ENCODE measurements around the gene CDK13.

CDK13 gene

DNA sequence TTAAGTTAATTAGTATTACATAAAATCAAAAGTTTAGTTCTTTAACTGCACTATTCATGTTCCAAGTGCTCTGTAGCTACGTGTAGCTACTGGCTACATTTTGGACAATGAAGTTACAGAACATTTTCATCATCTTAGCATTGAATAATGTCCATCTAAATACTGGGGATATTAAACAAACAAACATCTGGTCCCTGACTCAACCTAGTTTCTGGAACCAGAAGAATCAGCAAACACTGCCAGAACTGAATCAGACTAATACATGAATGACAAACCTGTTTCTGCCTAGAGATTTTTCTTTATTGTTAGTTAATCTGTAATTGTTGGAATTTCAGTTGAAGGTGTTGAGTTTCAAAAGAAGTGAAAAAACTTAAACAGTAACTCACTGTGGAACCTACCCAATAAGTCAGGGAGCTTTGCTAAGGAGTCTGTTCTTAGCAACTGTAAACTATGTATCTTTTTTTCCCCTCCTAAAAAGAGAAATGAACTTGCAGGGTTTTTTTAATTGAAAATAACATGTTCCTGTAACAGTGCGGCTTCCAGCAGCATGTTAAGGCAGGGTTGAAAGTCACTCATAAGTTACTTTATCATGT is 58.3 kb downstream of the CDK13 start:
- peak; percentile 60 for DNase-seq (ENCODE audit: low read depth)

GRCh38 chr7:40009301-40009700 is 59.2 kb downstream of the CDK13 start:
- no peak for DNase-seq (ENCODE audit: low read depth)

- no peak for DNase-seq (ENCODE audit: low read depth)
Measured at GRCh38 chr7:40014376-40014775, 64.3 kb downstream of the CDK13 start.

DNA sequence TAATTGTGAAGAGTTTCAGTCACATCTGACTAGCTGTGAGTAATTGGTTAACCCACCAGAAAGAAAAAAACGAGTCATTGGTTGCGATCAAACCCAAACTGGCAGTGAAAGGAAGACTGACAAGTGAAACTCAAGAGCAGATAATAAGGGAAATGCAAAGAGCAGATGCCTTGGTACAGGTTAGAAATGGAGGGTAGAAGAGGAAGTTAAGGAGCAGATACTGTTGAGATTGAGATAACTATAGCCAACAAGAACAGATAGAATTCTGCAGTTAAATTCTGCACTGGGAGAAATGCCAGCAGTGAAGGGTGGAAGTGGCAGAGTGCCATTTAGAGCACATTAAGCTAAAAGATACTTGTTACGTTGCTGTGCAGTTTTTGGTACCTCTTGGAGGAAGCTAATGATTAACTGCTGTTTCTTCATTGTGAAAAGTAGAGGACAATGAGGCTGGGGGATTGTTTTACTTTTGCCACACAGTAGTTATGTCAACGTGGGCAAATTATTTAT is 65.8 kb downstream of the CDK13 start:
- peak; percentile 39 for DNase-seq (ENCODE audit: low read depth)

DNA sequence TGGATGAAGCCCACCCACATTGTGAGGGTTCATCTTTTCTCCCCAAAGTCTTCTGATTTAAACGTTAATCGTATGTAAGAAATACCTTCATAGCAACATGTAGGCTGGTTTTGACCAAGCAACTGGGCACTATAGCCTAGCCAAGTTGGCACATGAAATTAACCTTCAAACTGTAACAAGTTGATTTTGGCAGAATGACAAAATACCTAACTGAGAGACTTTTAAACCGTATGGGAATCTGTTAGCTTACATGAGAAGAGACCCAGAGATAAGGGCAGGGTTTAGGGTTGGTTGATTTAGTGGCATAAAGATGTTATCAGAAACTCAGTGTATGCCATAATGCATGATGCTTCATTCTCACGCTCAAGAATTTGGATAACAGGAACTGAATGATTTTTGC is 69.5 kb downstream of the CDK13 start:
- DNase-seq (ENCODE audit: low read depth) = no peak

DNA sequence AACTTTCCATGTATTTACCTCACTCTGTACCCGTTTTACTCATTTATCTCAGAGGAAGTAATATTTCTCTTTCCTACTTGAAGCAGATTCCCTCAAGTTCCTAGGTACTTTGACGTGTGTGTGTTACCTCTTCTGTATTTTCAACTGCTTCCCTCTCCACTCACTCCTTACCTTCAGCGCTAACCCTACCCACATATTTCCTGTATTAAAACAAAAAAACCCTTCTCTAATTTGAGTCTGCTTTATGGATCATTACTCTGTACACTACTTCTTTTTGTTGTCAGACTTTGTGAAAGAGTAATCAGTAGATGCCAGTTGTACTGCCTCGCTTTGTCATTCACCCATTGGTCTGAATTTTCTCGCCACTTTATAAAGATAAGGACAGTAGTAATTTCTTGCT is 74.0 kb downstream of the CDK13 start:
- DNase-seq (ENCODE audit: low read depth) = no peak

DNA sequence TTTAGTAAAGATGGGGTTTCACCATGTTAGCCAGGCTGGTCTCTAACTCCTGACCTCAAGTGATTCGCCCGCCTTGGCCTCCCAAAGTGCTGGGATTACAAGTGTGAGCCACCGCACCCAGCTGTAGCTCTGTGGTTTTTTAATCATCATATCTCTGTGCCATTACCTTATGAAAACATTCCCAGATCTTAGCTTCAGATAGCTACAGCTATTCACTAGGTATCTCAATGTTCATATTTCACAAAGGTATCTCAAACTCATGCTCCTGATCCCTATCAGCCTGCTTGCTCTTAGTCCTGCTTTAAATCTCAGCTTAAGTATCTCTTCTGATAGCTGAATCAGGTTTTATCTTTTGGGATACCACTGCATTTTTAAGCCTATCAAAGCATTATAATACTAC is 74.8 kb downstream of the CDK13 start:
- DNase-seq (ENCODE audit: low read depth) = no peak

- DNase-seq (ENCODE audit: low read depth) = no peak
Measured at GRCh38 chr7:40027545-40027944, 77.5 kb downstream of the CDK13 start.

- no peak for DNase-seq (ENCODE audit: low read depth)
Measured at GRCh38 chr7:40033826-40034225, 83.8 kb downstream of the CDK13 start.

DNA sequence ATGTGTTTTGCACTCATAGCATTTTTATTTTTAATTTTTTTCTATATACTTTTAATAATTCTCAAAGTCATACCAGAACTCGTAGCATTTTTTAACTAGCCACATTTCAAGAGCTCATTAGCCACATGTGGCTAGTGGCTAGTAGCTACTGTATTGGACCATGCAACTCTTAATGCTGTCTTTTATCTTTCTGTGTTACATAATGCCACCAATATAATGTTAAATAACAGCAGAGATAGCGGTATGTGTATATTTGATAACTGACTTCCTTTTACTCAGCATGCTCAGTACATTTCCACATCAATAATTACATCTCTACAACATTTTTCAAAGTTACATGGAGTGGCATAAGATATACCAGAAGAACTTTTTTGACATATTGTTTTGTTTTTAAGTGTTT is 91.4 kb downstream of the CDK13 start:
- no peak for DNase-seq (ENCODE audit: low read depth)

DNA sequence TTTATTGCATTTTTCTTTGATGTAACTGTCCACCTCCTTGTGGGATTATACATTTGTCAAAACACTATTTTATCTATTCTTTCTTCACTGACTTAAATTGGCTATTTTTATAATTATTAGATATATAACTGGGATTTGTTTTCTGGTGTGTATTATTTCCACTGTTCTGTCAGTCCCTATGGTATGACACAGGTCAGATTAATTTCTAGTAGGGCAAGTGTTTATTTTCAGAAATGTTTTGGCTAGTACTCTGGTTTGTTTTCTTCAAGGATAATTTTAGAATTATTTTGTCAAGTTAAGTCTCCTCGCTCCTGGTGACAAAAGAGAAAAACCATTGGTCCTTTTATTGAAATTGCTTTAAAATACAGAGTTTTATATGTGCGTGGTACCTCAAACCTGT is 93.1 kb downstream of the CDK13 start:
- no peak for DNase-seq (ENCODE audit: low read depth)

- peak; percentile 20 for DNase-seq (ENCODE audit: low read depth)
Measured at GRCh38 chr7:40047661-40048060, 97.6 kb downstream of the CDK13 start.

DNA sequence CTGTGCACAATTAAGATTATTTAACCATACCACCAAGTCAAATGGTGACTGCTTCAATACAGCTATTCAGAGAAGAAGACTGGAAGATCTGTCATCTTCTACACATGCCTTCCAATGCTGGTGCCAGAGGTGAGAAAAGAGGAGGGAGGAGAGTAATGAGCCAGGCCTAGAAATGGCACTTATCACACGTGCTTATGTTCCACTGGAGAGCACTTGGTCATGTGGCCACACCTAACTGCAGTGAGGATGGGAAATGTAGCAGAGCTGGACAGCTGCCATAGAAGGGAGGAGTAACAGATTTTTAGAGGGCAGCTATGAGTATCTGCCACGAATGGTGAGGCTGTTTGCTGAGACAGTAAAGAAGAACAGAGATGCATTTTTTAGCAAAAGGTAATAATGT is 107.2 kb downstream of the CDK13 start:
- peak; percentile 12 for DNase-seq (ENCODE audit: low read depth)

DNA sequence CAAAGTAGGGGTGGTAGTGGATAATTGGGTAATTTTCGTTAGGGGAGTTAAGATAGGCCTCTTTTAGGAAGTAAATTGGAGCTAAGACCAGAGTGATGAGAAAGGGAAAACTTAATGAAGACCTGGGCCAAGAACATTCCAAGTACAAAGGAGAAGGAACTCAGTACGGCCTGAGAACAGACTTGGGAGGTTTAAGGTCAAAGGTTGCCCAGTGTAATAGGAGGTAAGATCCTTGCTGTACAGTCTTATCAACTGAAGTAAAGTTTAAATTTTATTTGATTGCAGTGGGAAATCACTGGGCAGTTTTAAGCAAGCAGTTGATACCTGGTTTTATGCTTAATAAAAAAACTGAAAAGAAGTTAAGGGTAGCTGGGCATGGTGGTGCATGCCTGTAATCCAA is 108.0 kb downstream of the CDK13 start:
- no peak for DNase-seq (ENCODE audit: low read depth)

DNA sequence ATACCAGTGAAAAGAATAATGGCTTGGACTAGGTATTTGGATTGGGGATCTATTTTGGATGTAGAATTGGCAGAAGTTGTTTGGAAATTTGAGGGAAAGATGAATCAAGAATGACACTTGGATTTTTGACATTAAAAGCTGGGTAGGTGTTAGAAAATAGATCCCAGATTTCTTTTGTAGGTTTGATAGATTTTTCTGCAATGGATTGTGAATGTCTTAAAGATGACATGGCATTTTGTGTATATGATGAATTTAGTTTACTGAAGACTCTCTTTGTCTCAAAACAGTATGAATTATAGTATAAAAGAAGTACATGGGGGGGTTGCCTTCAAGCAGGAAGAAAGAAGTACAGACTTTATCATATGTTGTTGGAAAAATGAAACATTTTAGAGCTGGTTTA is 108.6 kb downstream of the CDK13 start:
- peak; percentile 5 for DNase-seq (ENCODE audit: low read depth)

DNA sequence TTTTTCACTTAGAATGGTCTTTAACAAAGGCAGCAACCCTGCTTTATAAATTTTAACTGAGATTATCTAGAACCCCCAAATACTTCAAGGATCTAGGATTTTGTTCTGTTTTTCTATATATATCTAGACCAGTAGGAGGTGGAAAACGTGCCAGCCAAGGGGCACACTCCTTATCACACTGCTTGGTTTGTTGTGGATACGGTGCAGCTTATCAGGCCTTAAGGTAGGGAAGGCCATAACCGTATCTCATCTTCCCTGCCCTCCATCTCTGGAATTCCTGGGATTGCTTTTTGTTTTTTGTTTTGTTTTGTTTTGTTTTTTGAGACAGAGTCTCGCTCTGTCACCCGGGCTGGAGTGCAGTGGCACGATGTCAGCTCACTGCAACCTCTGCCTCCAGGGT is 109.0 kb downstream of the CDK13 start:
- no peak for DNase-seq (ENCODE audit: low read depth)

DNA sequence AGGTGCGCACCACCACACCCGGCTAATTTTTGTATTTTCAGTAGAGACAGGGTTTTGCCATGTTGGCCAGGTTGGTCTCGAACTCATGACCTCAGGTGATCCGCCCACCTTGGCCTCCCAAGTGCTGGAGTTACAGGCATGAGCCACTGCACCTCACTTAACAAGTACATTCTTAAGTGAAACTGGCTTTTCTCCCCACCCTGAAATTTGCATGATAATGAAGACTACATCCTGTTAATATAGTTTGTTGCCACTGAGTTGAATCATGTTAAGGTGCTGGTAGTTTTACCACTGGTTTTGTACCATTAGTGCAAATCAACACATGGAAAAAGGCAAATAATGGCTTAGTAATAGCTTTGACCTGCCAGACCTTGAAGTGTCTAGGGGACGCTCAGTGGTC is 122.2 kb downstream of the CDK13 start:
- DNase-seq (ENCODE audit: low read depth) = no peak

DNA sequence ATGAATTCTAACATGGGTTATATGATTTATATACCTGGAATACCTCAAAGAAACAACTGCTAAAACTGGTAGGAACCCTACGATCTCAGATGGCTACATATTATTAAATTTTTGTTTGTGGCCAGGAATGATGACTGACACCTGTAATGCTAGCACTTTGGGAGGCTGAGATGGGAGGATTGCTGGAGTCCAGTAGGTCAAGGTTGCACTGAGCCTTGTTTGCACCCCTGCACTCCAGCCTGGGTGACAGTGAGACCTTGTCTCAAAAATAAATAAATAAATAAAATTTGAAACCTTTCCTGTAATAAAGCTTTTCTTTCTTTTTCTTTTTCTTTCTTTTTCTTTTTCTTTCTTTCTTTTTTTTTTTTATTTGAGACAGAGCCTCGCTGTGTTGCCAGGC is 123.2 kb downstream of the CDK13 start:
- DNase-seq (ENCODE audit: low read depth) = no peak

DNA sequence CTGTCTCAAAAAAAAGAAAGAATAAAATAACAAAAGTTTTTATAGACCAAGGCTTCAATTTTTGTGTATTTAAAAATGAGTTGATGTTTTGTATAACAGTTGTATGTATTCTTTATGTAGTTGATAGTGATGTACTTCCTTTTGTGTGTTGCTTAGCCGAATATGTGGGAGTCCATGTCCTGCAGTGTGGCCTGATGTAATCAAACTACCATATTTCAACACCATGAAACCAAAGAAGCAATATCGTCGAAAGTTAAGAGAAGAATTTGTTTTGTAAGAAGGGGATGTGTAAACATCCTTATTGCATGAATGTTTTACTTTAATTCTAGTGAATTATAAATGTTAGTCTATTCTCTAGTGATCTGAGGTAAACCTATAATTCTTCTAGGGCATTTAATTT is 127.8 kb downstream of the CDK13 start:
- DNase-seq (ENCODE audit: low read depth) = no peak

DNA sequence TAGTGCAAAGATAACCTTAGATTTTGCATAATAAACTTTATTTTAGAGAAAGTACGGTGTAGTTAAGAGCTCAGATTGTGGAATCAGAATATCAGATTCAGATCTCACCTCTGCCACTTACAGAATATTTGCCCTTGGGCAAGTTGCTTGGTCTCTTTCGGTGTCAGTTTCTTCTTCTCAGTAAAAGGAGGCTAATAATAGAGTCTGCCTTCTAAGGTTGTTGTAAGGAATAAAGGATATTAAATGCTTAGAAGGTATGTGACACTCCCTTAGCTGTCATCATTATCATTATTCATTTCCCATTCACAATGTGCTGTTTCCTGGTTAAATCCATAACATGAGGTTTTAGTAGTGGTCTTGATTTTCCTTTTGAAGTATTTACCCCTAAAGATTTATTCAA is 142.1 kb downstream of the CDK13 start:
- DNase-seq (ENCODE audit: low read depth) = no peak

- no peak for DNase-seq (ENCODE audit: low read depth)
Measured at GRCh38 chr7:40093631-40094350, 143.7 kb downstream of the CDK13 start.

GRCh38 chr7:40095230-40095629 is 145.2 kb downstream of the CDK13 start:
- DNase-seq (ENCODE audit: low read depth) = no peak

DNA sequence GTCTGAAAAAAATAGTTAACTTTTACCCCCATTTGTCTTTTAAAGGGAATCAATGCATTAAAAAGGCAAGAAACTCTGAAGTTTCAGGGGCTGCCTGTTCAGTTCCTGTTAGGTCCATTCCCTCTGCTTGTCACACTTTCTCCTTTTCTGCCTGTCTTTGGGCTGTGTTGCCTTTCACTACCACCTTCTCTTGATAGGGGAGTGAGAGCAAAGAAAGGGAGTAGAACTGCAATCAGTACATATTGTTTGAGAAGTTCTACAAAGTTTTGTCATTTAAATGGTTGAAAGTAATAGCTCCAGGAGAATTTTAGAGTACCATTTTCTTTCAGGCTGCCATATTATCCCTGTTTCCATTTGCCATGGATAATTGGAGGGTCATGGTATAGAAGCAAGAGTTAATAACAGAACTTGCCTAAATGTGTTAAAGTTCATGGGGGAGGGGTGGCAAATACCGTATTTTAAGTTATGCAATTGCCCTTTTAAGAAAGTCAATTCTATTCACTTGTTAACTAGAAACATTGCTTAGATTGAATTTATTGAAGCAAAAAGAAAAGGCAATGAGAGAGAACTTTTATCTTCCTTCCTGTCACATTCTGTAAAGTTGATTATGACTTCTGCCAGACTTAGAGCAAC is 145.8 kb downstream of the CDK13 start:
- DNase-seq (ENCODE audit: low read depth) = no peak

GRCh38 chr7:40097728-40098127 is 147.7 kb downstream of the CDK13 start:
- DNase-seq (ENCODE audit: low read depth) = no peak

Data from ELR (cell line).